NCI-H2196 treated with DMSO at 0.1 percent for 48 hours (cell line): ENCODE measurements around the gene IRX2.

Source experiments
- DNase-seq: peaks from one replicate; lab custom pipeline; 2025; ENCODE audit not compliant: unreplicated experiment; lab: John Stamatoyannopoulos, UW

IRX2 gene

GRCh38 chr5:2751592-2752021 lies at the start of gene IRX2:
Gene IRX2 (minus strand): TSS chr5:2751677. CDS start chr5:2751413, 264 bp downstream.
- DNase-seq = peak; percentile 81

DNA sequence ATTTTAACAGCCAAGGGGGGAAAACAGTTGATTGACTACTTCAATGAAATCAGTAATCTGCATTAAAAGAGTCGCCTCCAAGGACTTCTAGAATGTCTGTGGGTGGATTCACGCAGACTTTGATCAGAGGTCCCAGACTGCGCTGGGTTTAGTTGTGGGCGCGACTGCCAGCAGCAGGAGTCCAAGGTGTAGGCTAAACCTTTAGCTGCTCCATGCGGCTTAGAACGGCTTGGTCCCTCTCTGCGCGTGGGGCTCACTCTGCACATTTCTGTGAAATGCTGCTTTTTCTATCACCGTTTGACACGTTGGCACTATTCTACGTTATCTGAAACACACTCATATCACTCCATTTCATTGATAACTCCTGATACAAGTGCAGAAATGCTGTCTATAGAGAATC lies 48.6 kb upstream of the IRX2 start:
- DNase-seq = no peak

- no peak for DNase-seq
Observed at GRCh38 chr5:2797981-2798380, 46.5 kb upstream of the IRX2 start.

DNA sequence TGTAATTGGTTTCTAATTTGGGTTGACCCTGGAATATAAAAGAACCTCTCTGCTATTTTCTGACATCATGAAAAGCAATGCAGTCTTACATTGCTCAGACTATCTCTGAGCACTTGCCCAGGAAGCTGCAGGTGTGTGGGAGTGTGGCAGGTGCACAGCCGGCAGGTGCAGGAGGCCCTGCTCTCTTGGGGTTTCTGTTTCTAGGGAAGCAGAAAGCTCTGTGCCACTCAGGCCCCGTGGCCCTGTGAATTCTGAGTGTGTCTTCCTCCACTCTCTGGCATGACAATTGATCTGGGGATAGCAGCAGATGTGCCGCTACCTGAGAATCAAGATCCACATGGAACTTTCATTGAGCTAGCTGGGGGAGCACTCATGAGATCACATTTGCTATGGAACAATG lies 45.7 kb upstream of the IRX2 start:
- DNase-seq = peak; percentile 28

GRCh38 chr5:2783223-2783622 lies 31.7 kb upstream of the IRX2 start:
- no peak for DNase-seq

DNA sequence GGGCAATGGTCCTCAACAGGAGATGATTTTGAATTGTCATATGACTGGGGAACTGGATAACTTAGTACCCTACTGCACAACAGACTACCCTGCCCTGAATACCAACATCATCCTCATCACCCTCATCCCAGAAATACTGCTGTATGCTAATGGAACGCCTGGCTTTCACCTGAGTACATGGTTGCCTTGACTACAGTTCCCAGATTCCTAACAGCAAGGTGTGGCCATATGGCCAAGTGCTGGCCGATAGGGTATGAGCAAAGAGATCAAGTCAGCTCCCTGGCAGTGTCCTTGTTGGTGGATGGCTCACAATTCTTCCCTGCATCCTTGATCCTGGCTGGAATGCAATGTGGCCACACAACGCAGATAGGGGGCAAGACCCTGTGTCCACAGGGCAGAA lies 31.2 kb upstream of the IRX2 start:
- DNase-seq = no peak

GRCh38 chr5:2780421-2781171 lies 29.1 kb upstream of the IRX2 start:
- no peak for DNase-seq

DNA sequence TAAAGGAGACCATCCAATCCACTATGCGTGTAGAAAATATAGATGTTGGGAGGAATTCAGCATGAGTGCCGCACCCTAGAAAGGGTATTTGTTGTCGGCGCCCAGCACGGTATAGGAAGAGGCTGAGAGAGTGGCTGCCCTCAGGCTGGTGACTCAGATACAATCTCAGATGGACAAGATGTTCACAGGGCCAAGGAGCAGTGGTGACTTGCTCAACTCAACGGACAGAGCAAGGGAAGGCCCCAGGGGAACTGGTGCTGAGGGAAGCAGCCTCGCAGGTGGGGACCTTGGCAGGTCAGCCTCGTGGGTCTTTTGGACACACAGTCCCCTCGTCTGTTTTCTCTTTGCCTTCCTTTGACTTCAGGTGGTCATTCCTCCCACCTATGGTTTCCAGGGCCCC lies 28.0 kb upstream of the IRX2 start:
- DNase-seq = no peak

GRCh38 chr5:2776337-2777302 lies 25.1 kb upstream of the IRX2 start:
- DNase-seq = no peak

DNA sequence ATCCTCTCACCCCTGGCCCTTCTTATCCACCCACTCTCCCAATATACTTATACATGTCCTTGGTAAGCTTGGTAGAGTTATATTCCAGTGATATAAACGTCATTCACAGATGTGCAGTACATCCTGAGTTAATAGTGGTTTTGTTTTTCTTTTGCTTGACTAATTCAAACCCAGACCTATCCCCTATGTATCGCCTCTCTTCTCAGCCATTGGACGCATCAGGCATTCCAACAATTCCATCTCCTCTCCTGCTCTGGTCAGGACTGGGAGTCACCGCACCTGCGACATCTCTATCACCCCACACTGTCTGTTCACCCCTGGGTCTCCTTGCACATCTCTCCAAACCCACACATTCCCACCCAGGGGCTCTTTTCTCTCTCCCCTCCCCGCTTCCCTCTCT lies 21.9 kb upstream of the IRX2 start:
- no peak for DNase-seq

- no peak for DNase-seq
Observed at GRCh38 chr5:2767089-2767488, 15.6 kb upstream of the IRX2 start.

GRCh38 chr5:2764581-2764980 lies 13.1 kb upstream of the IRX2 start:
- no peak for DNase-seq

DNA sequence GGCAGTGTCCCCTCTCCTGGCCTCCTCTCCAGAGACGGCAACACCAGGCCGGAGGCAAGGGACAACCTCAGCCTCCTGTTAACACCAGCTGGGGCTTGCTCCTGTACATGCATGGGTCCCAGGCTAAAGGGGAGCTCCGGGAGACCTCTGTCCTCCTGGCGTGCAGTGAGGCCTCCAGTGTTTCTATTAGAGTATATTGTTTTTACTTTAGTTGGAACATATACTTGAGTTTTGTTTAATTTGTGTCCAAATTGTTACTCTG lies 12.0 kb upstream of the IRX2 start:
- DNase-seq = no peak

DNA sequence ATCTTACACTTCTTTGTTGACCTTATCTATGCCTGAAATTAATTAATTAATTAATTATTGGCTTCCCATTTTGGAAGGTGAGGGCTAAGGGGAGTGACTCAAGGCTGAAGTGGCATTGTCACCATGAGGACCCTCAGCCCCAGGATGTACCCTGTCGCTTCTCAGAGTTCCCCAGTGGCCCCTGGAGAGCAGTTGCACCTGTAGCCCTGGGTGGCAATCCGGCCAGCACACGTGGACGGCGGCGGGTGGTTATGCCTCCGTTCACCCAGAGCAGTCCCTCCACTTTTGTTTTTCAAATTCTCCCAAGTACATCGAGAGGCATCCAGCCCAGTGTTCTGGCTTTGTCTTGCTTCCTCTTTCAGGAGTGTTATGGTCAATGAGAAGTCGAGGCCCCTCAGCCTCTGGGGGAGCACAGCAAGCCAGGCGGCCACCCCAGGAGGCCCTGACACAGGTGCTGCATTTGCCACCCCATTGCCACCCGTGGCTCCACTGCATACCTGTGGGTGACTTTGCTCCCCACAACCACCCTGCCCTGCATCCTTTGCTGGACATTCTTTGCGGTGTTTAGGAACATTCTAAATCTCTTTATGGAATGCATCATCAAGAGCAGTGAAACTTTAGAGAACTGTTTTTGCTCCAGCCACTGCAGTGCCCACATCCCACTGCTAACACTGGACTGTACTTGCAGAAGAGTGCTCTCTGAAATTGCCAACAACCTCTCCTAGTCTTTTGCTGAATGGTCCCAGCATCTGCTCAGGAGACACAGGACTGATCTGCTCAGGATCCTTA lies 11.5 kb upstream of the IRX2 start:
- no peak for DNase-seq

DNA sequence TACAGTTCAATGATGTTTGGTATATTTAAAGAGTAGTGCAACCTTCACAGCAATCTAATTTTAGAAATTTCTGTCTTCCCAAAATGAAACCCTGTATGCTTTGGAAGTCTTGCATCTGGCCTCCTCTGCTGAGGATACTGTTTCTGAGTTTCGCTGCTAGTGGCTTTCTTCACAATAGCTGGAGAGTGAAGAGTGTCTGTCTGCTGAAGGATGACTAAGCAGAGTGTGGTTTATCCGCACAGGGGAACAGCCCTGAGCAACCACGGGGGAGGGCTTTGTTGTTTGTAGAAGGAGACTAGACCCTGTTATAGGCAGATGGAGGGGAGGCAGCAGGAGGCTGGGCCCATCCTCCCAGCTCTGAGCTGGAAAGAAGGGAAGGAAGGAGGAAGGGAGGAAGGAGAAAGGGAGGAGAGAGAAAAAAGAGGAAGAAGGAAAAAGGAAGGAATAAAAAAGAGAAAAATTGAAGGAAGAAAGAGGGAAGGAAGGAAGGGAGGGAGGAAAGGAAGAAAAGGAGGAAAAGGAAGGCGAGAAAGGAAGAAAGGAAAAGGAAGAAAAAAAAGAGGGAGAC lies 10.5 kb upstream of the IRX2 start:
- DNase-seq = no peak

GRCh38 chr5:2759696-2760461 lies 8.4 kb upstream of the IRX2 start:
- no peak for DNase-seq

GRCh38 chr5:2759091-2759490 lies 7.6 kb upstream of the IRX2 start:
- DNase-seq = no peak

- no peak for DNase-seq
Observed at GRCh38 chr5:2758632-2759031, 7.2 kb upstream of the IRX2 start.

DNA sequence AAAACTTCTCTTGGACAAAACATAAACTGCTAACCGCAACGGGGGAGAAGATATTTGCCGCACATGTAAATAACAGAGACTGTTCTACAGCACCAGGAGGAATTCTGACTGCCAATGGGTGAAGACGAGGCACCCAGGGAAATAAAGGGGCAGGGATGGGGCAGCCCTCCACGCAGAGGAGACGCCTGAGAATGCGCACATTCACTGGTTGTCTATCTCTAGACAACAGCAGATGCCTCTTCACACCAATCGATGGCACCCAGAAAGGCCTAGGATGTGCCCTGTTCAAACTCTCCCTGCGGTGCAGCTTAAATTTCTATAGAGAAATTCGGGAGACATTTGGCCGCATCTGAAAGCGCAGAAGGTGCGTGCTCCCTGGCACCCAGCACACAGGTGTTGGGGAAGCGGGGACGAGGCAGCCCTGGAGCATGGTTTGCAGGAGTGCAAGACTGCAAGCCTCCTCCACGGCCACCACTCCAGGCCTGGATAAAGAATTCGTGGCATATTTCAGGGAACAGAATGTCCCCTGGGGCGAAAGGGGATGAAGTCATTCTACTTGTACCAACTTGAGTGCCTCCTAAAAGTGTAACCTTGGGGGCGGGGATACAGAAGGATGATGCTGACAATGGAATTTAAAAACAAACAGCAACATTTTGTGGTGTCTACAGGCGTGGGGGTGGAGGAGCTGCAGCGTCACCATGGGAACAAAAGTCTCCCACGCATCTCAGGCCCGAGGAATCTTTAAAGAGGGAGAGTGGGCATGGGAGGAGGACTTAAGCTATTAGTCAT lies 6.3 kb upstream of the IRX2 start:
- DNase-seq = no peak
